Thoracic aorta (tissue), 2 donors: Measurements from ENCODE around the gene ZRSR2. TPM values are rescaled to one million over a fixed set of nuclear protein-coding genes. Genes with fewer than 3 reads are reported as not detected.

ENCODE experiments used
- ATAC-seq: fragments of 150-250 bp; one replicate; pipeline ENCODE4 v1.8.0; 2017; ENCODE audit warnings: low read depth; ENCODE audit not compliant: insufficient number of reproducible peaks, low FRiP score
- DNase-seq: peaks from one replicate; pipeline ENCODE4 v3.0.0-alpha.2; 2020; ENCODE audit warnings: low spot score
- H3K27ac ChIP-seq, 2 donors: fragments of 200-600 bp; sonication (generic); 1 replicate in 1 of 2; 2 replicates in 1 of 2; pipeline ENCODE4 v1.5.1; 2016; ENCODE audit warnings: mild to moderate bottlenecking in 2 of 2, moderate library complexity in 2 of 2
- H3K27me3 ChIP-seq: fragments of 200-600 bp; sonication (generic); replicated peaks from 2 replicates; pipeline ENCODE4 v1.6.0; 2016; ENCODE audit warnings: mild to moderate bottlenecking; ENCODE audit not compliant: insufficient read depth
- H3K36me3 ChIP-seq: fragments of 200-600 bp; sonication (generic); one replicate; pipeline ENCODE4 v1.5.1; 2016
- H3K4me1 ChIP-seq, 2 donors: fragments of 200-600 bp; sonication (generic); 1 replicate in 1 of 2; 2 replicates in 1 of 2; pipeline versions ENCODE4 v1.5.1 to v1.6.0; 2016; ENCODE audit warnings: low read depth in 2 of 2, mild to moderate bottlenecking in 1 of 2; ENCODE audit not compliant: control insufficient read depth in 1 of 2
- H3K4me3 ChIP-seq: fragments of 200-600 bp; sonication (generic); 2 replicates; pipeline ENCODE4 v1.5.1; 2016; ENCODE audit warnings: mild to moderate bottlenecking
- H3K9me3 ChIP-seq: fragments of 200-600 bp; sonication (generic); 2 replicates; pipeline ENCODE4 v1.5.1; 2016
- total RNA-seq, 2 donors: library from RNA; depleted of rRNA; stranded (reverse); fragments of >200 nt; gene quantifications; one replicate each; pipeline versions ENCODE4 v1.1.0 to v1.2.3, GENCODE V29; 2016
- TF ChIP-seq, protein P1 (sequence below): fragments of 200-600 bp; sonication (generic); IDR thresholded peaks from one replicate; pipeline ENCODE4 v1.5.1; 2019; ENCODE audit warnings: antibody characterized with exemption

The ZRSR2 gene
- total RNA-seq, 2 donors from 2014 or later: 6.4 to 7.1 TPM

DNA sequence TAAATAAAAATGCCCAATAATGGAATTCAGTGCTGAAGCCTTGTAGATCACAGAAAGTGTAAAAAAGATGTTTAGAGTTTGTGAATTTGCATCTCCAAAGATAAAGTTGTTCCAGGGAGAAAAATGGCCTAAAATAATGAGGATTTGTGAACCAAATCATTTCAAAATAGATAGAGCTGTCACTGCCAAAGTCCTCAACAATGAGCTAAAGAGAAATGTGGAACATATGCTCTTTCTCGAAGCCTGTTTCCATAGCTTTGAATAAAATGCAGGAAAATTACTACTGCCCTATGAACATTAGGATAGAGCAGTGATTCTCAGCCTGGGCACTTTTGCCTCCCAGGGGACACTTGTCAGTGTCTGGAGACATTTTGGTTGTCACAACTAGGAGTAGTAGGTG, 67.8 kb downstream of the ZRSR2 start:
- no peak overlapping the region for H3K4me3 ChIP-seq
- TF ChIP-seq, protein P1, sequence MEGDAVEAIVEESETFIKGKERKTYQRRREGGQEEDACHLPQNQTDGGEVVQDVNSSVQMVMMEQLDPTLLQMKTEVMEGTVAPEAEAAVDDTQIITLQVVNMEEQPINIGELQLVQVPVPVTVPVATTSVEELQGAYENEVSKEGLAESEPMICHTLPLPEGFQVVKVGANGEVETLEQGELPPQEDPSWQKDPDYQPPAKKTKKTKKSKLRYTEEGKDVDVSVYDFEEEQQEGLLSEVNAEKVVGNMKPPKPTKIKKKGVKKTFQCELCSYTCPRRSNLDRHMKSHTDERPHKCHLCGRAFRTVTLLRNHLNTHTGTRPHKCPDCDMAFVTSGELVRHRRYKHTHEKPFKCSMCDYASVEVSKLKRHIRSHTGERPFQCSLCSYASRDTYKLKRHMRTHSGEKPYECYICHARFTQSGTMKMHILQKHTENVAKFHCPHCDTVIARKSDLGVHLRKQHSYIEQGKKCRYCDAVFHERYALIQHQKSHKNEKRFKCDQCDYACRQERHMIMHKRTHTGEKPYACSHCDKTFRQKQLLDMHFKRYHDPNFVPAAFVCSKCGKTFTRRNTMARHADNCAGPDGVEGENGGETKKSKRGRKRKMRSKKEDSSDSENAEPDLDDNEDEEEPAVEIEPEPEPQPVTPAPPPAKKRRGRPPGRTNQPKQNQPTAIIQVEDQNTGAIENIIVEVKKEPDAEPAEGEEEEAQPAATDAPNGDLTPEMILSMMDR: no peak
- no peaks in the 10 kb centered on the region for H3K27me3 ChIP-seq
- no peak overlapping the region for H3K27ac ChIP-seq
- DNase-seq (no peak), ATAC-seq (no peak)
- no peaks in the 10 kb centered on the region for H3K9me3 ChIP-seq
- H3K36me3 ChIP-seq: no peaks in the 10 kb centered on the region
- H3K4me1 ChIP-seq: peaks cover 0 to 4% of the 10 kb centered on the region in 2 donors

DNA sequence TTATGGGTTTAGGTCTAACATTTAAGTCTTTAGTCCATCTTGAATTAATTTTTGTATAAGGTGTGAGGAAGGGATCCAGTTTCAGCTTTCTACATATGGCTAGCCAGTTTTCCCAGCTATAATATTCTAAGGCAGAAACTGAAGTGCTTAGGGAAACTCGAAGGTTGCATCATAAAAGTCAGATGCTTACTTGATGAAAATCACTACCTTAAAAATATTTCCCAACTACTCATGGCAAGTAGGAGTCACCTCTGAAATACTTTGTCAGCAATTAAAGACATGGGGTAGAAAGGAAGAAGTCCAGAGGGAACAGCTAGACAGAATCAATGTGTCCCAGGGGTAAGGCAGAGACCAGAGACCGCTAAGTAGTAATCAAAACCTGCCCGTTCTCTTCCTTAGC, 70.6 kb downstream of the ZRSR2 start:
- DNase-seq (no peak), ATAC-seq (no peak)
- H3K4me1 ChIP-seq: no peaks in the 10 kb centered on the region
- no peaks in the 10 kb centered on the region for H3K36me3 ChIP-seq
- no peaks in the 10 kb centered on the region for H3K27me3 ChIP-seq
- no peak overlapping the region for H3K4me3 ChIP-seq
- TF ChIP-seq, protein P1: no peak
- H3K9me3 ChIP-seq: no peaks in the 10 kb centered on the region
- H3K27ac ChIP-seq: no peak overlapping the region

GRCh38 chrX:15864023-15864422, 73.7 kb downstream of the ZRSR2 start:
- DNase-seq (no peak), ATAC-seq (no peak)
- no peaks in the 10 kb centered on the region for H3K27me3 ChIP-seq
- no peak overlapping the region for H3K4me3 ChIP-seq
- H3K36me3 ChIP-seq: no peaks in the 10 kb centered on the region
- TF ChIP-seq, protein P1: no peak
- no peaks in the 10 kb centered on the region for H3K4me1 ChIP-seq
- no peak overlapping the region for H3K27ac ChIP-seq
- no peaks in the 10 kb centered on the region for H3K9me3 ChIP-seq

DNA sequence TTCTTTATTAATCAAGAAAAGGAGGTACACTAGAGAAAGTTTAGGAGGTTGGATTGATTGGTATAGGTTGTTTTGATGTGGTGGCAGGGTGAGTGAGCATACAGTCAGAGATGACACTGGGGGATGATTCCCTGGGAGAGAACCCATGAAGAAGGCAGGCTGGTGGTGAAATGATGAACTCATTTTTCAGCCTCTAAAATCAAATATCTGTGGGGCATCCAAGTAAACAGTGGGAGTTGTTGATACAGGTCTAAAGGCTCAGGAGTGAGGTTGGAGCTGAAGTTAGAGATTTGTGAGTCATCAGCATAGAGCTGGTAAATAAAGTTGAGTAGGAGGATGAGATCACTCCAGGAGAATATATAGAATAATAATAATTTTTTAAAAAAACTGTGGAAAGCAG, 74.3 kb downstream of the ZRSR2 start:
- no peaks in the 10 kb centered on the region for H3K36me3 ChIP-seq
- no peak overlapping the region for H3K4me3 ChIP-seq
- TF ChIP-seq, protein P1: no peak
- ATAC-seq (no peak), DNase-seq (no peak)
- H3K4me1 ChIP-seq: no peaks in the 10 kb centered on the region
- no peaks in the 10 kb centered on the region for H3K27me3 ChIP-seq
- H3K9me3 ChIP-seq: no peaks in the 10 kb centered on the region
- no peak overlapping the region for H3K27ac ChIP-seq

DNA sequence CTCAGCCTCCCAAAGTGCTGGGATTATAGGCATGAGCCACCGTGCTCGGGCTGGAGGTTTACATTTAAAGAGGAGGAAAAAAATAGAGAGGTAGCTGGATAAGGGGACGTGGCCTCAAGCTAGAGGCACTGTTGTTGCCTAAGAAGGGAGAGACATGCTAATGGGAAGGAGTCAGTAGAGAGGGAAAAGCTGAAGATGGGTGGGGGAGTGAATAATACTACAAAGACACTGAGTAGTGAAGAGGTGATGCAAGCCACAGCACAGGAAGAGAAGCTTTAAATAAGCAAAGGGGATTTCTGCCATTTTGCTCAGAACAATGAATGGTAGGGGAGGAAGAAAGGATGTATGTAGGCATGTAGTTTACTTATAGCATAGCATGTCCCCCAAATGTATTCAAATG, 75.9 kb downstream of the ZRSR2 start:
- H3K4me3 ChIP-seq: no peak overlapping the region
- no peaks in the 10 kb centered on the region for H3K9me3 ChIP-seq
- no peak overlapping the region for H3K27ac ChIP-seq
- no peaks in the 10 kb centered on the region for H3K4me1 ChIP-seq
- no peak for DNase-seq
- ATAC-seq: no peak
- TF ChIP-seq, protein P1: no peak
- no peaks in the 10 kb centered on the region for H3K36me3 ChIP-seq
- no peaks in the 10 kb centered on the region for H3K27me3 ChIP-seq
